ENCODE data around the gene C3orf22. TPM values are rescaled to one million over a fixed set of nuclear protein-coding genes. Genes with fewer than 3 reads are reported as not detected.

Gene C3orf22
- total and polyA plus RNA-seq, 2 donors (not counting 1 experiment from before 2014, with no cell fraction given), result not detected

- Histone ChIP-seq H3K9me3 (ENCODE audit: control insufficient read depth, insufficient read depth, low read depth, low read length) (no peaks in the 10 kb centered on the region), H3K9ac (ENCODE audit: insufficient read depth, low read length) (no peak overlapping the region), H3K4me1 (ENCODE audit: control insufficient read depth, extremely low read depth, insufficient read depth, low read length) (no peaks in the 10 kb centered on the region), H2AFZ (ENCODE audit: low read length) (no peak overlapping the region), H3K27ac (ENCODE audit: insufficient read depth, low read length) (no peak overlapping the region), H4K20me1 (ENCODE audit: control insufficient read depth, extremely low read depth, insufficient read depth, low read length) (no peaks in the 10 kb centered on the region), H3K4me3 (replicated peaks in 1 of 4; ENCODE audit: control extremely low read depth in 1 of 4, insufficient read depth in 1 of 4, low read depth in 3 of 4, low read length in 4 of 4) (no peak overlapping the region), H3K27me3 (ENCODE audit: control insufficient read depth, insufficient read depth, low read length) (peaks cover 10% of the 10 kb centered on the region), H3K4me2 (ENCODE audit: extremely low read depth, insufficient read depth, low read length) (no peak overlapping the region), H3K79me2 (ENCODE audit: control insufficient read depth, insufficient read depth, low read length) (no peaks in the 10 kb centered on the region), H3K36me3 (ENCODE audit: control insufficient read depth, insufficient read depth, low read length) (no peaks in the 10 kb centered on the region)
- DNase-seq (ENCODE audit: low read depth in 2 of 2), result no peak
- TF ChIP-seq CTCF (conservative IDR thresholded peaks at IDR 0.05 in 1 of 2, IDR thresholded peaks at IDR 0.05 in 1 of 2; ENCODE audit: low read depth in 1 of 2, low read length in 2 of 2), result no peak
- TF ChIP-seq EZH2 (IDR thresholded peaks at IDR 0.05; ENCODE audit: low read length, missing control alignments), result no peak
Measured at GRCh38 chr3:126571078-126571477, 12.3 kb upstream of the C3orf22 start.

GRCh38 chr3:126570103-126570541, 11.4 kb upstream of the C3orf22 start:
- no peak for DNase-seq (ENCODE audit: low read depth in 2 of 2)
- no peak overlapping the region for H3K9ac ChIP-seq (ENCODE audit: insufficient read depth, low read length)
- TF ChIP-seq CTCF (conservative IDR thresholded peaks at IDR 0.05 in 1 of 2, IDR thresholded peaks at IDR 0.05 in 1 of 2; ENCODE audit: low read depth in 1 of 2, low read length in 2 of 2) (no peak), EZH2 (IDR thresholded peaks at IDR 0.05; ENCODE audit: low read length, missing control alignments) (no peak)
- H3K36me3 ChIP-seq (ENCODE audit: control insufficient read depth, insufficient read depth, low read length), result no peaks in the 10 kb centered on the region
- H3K4me3 ChIP-seq (replicated peaks in 1 of 4; ENCODE audit: control extremely low read depth in 1 of 4, insufficient read depth in 1 of 4, low read depth in 3 of 4, low read length in 4 of 4), result no peak overlapping the region
- no peaks in the 10 kb centered on the region for H3K4me1 ChIP-seq (ENCODE audit: control insufficient read depth, extremely low read depth, insufficient read depth, low read length)
- H3K27me3 ChIP-seq (ENCODE audit: control insufficient read depth, insufficient read depth, low read length), result peaks cover 16% of the 10 kb centered on the region
- no peak overlapping the region for H3K27ac ChIP-seq (ENCODE audit: insufficient read depth, low read length)
- no peak overlapping the region for H3K4me2 ChIP-seq (ENCODE audit: extremely low read depth, insufficient read depth, low read length)
- H2AFZ ChIP-seq (ENCODE audit: low read length), result no peak overlapping the region
- H4K20me1 ChIP-seq (ENCODE audit: control insufficient read depth, extremely low read depth, insufficient read depth, low read length), result no peaks in the 10 kb centered on the region
- H3K9me3 ChIP-seq (ENCODE audit: control insufficient read depth, insufficient read depth, low read depth, low read length), result no peaks in the 10 kb centered on the region
- H3K79me2 ChIP-seq (ENCODE audit: control insufficient read depth, insufficient read depth, low read length), result no peaks in the 10 kb centered on the region

GRCh38 chr3:126569390-126569975, 10.8 kb upstream of the C3orf22 start:
- H4K20me1 ChIP-seq (ENCODE audit: control insufficient read depth, extremely low read depth, insufficient read depth, low read length), result no peaks in the 10 kb centered on the region
- H3K4me2 ChIP-seq (ENCODE audit: extremely low read depth, insufficient read depth, low read length), result no peak overlapping the region

More at GRCh38 chr3:126569390-126569975, 10.8 kb upstream of the C3orf22 start:
- H3K27me3 ChIP-seq (ENCODE audit: control insufficient read depth, insufficient read depth, low read length), result peaks cover 19% of the 10 kb centered on the region
- no peaks in the 10 kb centered on the region for H3K4me1 ChIP-seq (ENCODE audit: control insufficient read depth, extremely low read depth, insufficient read depth, low read length)
- no peak overlapping the region for H3K9ac ChIP-seq (ENCODE audit: insufficient read depth, low read length)
- H3K36me3 ChIP-seq (ENCODE audit: control insufficient read depth, insufficient read depth, low read length), result no peaks in the 10 kb centered on the region
- H2AFZ ChIP-seq (ENCODE audit: low read length), result no peak overlapping the region
- no peaks in the 10 kb centered on the region for H3K9me3 ChIP-seq (ENCODE audit: control insufficient read depth, insufficient read depth, low read depth, low read length)
- no peak overlapping the region for H3K27ac ChIP-seq (ENCODE audit: insufficient read depth, low read length)
- H3K79me2 ChIP-seq (ENCODE audit: control insufficient read depth, insufficient read depth, low read length), result no peaks in the 10 kb centered on the region
- H3K4me3 ChIP-seq (replicated peaks in 1 of 4; ENCODE audit: control extremely low read depth in 1 of 4, insufficient read depth in 1 of 4, low read depth in 3 of 4, low read length in 4 of 4), result no peak overlapping the region
- TF ChIP-seq EZH2 (IDR thresholded peaks at IDR 0.05; ENCODE audit: low read length, missing control alignments) (no peak), CTCF (conservative IDR thresholded peaks at IDR 0.05 in 1 of 2, IDR thresholded peaks at IDR 0.05 in 1 of 2; ENCODE audit: low read depth in 1 of 2, low read length in 2 of 2) (no peak)
- DNase-seq (ENCODE audit: low read depth in 2 of 2), result no peak
